Stimulated activated CD8-positive, alpha-beta memory T cell treated with anti-CD3 and anti-CD28 coated beads, Interleukin-4, amount 100 ng/mL, for 4 hours (primary cell): Measurements from ENCODE around the gene ZFP62.
"Not testable (repeated sequence)": the region's sequence is repeated elsewhere in the genome, so short reads cannot be mapped to it uniquely, and the experiment has no call there.

ENCODE experiments used
- DNase-seq, 2 donors: peaks; one replicate each; pipeline ENCODE4 v3.0.0-alpha.2; 2020; ENCODE audit warnings: low read depth in 2 of 2, low spot score in 1 of 2

Gene ZFP62

GRCh38 chr5:180860887-180861822, at the start of gene ZFP62:
Gene ZFP62 (minus strand): TSS chr5:180861276. CDS start chr5:180861219, 57 bp downstream.
- DNase-seq: peak; percentile 68 to 71

- no peak for DNase-seq
Measured at GRCh38 chr5:180910735-180911134, 49.7 kb upstream of the ZFP62 start.

GRCh38 chr5:180910182-180910581, 49.1 kb upstream of the ZFP62 start:
- no peak for DNase-seq

GRCh38 chr5:180909782-180910181, 48.7 kb upstream of the ZFP62 start:
- DNase-seq: no peak

- DNase-seq: no peak
Measured at GRCh38 chr5:180908998-180909731, 48.1 kb upstream of the ZFP62 start.

- no peak for DNase-seq
Measured at GRCh38 chr5:180908400-180908799, 47.3 kb upstream of the ZFP62 start.

GRCh38 chr5:180901319-180902009, 40.4 kb upstream of the ZFP62 start:
- DNase-seq: no peak

- no peak for DNase-seq
Measured at GRCh38 chr5:180900178-180900577, 39.1 kb upstream of the ZFP62 start.

GRCh38 chr5:180898621-180899246, 37.7 kb upstream of the ZFP62 start, which contains the start of gene BTNL8:
Gene BTNL8 (plus strand): TSS chr5:180899159. CDS start chr5:180899311, 152 bp downstream.
- no peak for DNase-seq

GRCh38 chr5:180895330-180895729, 34.3 kb upstream of the ZFP62 start:
- DNase-seq: not testable (repeated sequence)

- no peak for DNase-seq
Measured at GRCh38 chr5:180889381-180889780, 28.3 kb upstream of the ZFP62 start.

- not testable (repeated sequence) for DNase-seq
Measured at GRCh38 chr5:180885845-180886529, 24.9 kb upstream of the ZFP62 start.

- DNase-seq: no peak
Measured at GRCh38 chr5:180875860-180876426, 14.9 kb upstream of the ZFP62 start.

- DNase-seq: no peak
Measured at GRCh38 chr5:180874804-180875582, 13.9 kb upstream of the ZFP62 start.

- DNase-seq: no peak
Measured at GRCh38 chr5:180873615-180874520, 12.8 kb upstream of the ZFP62 start.

- no peak for DNase-seq
Measured at GRCh38 chr5:180872419-180872818, 11.3 kb upstream of the ZFP62 start.

GRCh38 chr5:180870276-180871068, 9.4 kb upstream of the ZFP62 start:
- DNase-seq: no peak
